ENCODE measurements around the gene EXOC1. TPM values are rescaled to one million over a fixed set of nuclear protein-coding genes. Genes with fewer than 3 reads are reported as not detected.

EXOC1 gene
- total RNA-seq, 1 donor from 2014 or later, result 27.3 TPM

DNA sequence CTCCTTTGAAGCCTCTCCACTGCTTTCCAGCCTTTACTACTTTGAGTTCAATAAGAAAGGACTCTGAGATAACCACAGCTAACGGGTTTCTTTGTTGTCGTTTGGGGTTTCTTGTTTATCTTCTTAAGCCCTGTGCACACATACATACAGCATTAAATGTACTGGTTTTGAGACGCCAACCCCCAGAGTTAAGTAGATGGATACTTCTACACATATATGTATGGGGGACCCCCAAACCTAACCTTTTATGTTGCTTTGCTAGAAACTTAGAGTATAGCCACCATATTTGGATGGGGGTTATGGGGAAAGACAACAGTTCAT lies 96.0 kb downstream of the EXOC1 start:
- Mint-ChIP-seq H3K4me1 (peaks cover 25% of the 10 kb centered on the region), H3K27me3 (ENCODE audit: low read depth) (no peaks in the 10 kb centered on the region), H3K36me3 (ENCODE audit: low read depth) (peaks cover 6% of the 10 kb centered on the region)

DNA sequence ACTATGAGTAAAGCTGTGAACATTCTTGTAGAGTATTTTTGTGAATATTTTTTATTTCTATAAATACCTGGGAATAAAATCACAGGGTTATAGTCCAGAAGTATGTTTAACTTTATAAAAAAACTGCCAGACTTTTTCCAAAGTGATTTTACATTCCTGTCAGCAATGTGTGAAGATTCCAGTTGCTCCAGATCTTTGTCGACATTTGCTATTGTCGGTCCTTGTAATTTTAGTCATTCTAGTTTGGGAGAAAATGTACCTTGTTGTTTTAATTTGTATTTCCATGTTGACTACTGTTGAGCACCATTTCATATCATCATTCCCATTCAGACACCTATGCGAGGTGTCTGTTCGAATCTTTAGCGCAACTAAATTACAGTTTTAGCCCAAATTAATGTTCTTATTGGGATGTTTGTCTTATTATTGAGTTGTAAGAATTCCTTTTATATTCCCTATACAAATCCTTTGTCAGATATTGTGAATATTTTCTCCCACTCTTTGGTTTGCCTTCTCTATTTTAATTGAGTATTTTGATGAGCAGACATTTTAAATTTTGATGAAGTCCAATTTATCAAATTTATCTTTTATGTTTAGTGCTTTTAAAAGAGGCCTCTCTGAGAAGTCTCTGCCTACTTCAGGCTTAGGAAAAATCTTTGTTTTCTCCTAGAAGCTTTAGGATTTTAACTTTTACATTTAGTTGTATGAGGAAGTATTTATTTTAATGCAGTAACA lies 97.9 kb downstream of the EXOC1 start:
- H3K4me1 Mint-ChIP-seq, result peaks cover 25% of the 10 kb centered on the region
- no peaks in the 10 kb centered on the region for H3K27me3 Mint-ChIP-seq (ENCODE audit: low read depth)
- H3K4me3 Mint-ChIP-seq, result peak overlapping the region; percentile 44

More for the DNA sequence above, 96.0 kb downstream of the EXOC1 start:
- Mint-ChIP-seq H3K27ac (ENCODE audit: unreplicated experiment) (peak overlapping the region; percentile 98), H3K9me3 (no peaks in the 10 kb centered on the region), H3K4me3 (peak overlapping the region; percentile 89)
- TF ChIP-seq CTCF (conservative IDR thresholded peaks at IDR 0.05), result no peak
- no peak for DNase-seq (ENCODE audit: low read depth, low spot score)

More for the DNA sequence above, 97.9 kb downstream of the EXOC1 start:
- Mint-ChIP-seq H3K9me3 (no peaks in the 10 kb centered on the region), H3K36me3 (ENCODE audit: low read depth) (peaks cover 17% of the 10 kb centered on the region), H3K27ac (ENCODE audit: unreplicated experiment) (no peak overlapping the region)
- DNase-seq (ENCODE audit: low read depth, low spot score), result no peak
- no peak for TF ChIP-seq CTCF (conservative IDR thresholded peaks at IDR 0.05)

Other genes with a start within 250 kb of the EXOC1 start
- 10.3 and 12.8 TPM in 2 replicates for gene NMU, start 217.3 kb upstream of the EXOC1 start, total RNA-seq
- not detected in 2 replicates for gene EXOC1L, start 33.9 kb upstream of the EXOC1 start, total RNA-seq
- gene CEP135, start 95.3 kb downstream of the EXOC1 start, total RNA-seq, result 16.8 and 17.4 TPM in 2 replicates

All from neural crest cell (in vitro differentiated cells).